ENCODE data around the gene USP13.
"Not testable (repeated sequence)": the region's sequence is repeated elsewhere in the genome, so short reads cannot be mapped to it uniquely, and the experiment has no call there.

The USP13 gene

DNA sequence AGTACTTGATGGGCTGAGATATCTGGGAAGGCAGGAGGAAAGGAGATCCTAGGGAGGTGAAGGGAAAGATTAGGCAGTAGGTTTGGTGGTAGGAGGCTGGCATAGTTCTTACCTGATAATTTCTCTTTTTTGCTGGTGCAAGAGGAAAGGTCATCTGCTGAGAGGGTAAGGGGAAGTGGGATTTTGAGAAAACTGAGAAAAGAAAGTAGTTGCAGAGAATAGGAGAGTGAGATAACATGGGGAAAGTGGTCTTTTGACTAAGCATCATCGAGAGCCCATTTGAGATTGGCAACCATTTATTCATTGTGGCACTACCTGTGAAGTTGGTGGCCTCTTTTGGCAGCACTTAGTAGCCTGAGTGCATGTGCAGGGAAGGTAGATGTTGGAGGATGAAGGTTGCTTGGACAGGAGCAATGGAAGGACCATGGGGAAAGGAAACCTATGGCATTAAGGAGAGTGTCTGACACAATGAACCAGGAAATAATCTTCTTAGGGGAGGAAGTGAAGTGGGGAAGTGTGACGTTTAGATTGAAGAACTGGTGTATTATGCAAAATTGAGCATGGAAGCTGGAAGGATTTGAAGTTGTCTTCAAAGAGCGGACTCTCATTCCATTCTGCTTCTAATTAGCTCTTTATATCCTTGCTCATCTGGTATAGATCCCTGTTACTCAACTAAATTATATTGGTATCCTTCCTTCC, 21.9 kb upstream of the USP13 start:
- DNase-seq (ENCODE audit: low read depth): no peak
- TF ChIP-seq, protein P1, sequence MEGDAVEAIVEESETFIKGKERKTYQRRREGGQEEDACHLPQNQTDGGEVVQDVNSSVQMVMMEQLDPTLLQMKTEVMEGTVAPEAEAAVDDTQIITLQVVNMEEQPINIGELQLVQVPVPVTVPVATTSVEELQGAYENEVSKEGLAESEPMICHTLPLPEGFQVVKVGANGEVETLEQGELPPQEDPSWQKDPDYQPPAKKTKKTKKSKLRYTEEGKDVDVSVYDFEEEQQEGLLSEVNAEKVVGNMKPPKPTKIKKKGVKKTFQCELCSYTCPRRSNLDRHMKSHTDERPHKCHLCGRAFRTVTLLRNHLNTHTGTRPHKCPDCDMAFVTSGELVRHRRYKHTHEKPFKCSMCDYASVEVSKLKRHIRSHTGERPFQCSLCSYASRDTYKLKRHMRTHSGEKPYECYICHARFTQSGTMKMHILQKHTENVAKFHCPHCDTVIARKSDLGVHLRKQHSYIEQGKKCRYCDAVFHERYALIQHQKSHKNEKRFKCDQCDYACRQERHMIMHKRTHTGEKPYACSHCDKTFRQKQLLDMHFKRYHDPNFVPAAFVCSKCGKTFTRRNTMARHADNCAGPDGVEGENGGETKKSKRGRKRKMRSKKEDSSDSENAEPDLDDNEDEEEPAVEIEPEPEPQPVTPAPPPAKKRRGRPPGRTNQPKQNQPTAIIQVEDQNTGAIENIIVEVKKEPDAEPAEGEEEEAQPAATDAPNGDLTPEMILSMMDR (conservative IDR thresholded peaks at IDR 0.05; ENCODE audit: control insufficient read depth, insufficient read depth, low read depth, low read length): no peak
- H3K4me3 ChIP-seq (ENCODE audit: control insufficient read depth, low read depth, low read length): no peak overlapping the region

GRCh38 chr3:179640469-179640868, 12.4 kb upstream of the USP13 start:
- H3K4me3 ChIP-seq (ENCODE audit: control insufficient read depth, low read depth, low read length): no peak overlapping the region
- TF ChIP-seq, protein P1 (conservative IDR thresholded peaks at IDR 0.05; ENCODE audit: control insufficient read depth, insufficient read depth, low read depth, low read length): no peak

GRCh38 chr3:179642871-179643270, 10.0 kb upstream of the USP13 start:
- no peak for DNase-seq (ENCODE audit: low read depth)
- H3K4me3 ChIP-seq (ENCODE audit: control insufficient read depth, low read depth, low read length): no peak overlapping the region
- TF ChIP-seq, protein P1 (conservative IDR thresholded peaks at IDR 0.05; ENCODE audit: control insufficient read depth, insufficient read depth, low read depth, low read length): no peak

More at GRCh38 chr3:179640469-179640868, 12.4 kb upstream of the USP13 start:
- DNase-seq (ENCODE audit: low read depth): no peak

DNA sequence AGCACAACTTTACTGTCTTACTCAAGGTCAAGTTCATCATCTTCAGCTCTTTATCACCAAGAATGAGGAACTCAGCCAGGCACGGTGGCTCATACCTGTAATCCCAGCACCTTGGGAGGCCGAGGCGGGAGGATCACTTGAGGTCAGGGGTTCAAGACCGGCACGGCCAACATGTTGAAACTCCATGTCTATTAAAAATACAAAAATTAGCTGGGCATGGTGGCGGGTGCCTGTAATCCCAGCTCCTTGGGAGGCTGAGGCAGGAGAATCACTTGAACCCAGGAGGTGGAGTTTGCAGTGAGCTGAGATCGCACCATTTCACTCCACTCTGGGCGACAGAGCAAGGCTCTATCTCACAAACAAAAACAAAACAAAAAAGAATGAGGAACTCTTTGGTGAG, 9.0 kb upstream of the USP13 start:
- not testable (repeated sequence) for H3K4me3 ChIP-seq (ENCODE audit: control insufficient read depth, low read depth, low read length)

GRCh38 chr3:179646177-179646576, 6.7 kb upstream of the USP13 start:
- DNase-seq (ENCODE audit: low read depth): no peak
- H3K4me3 ChIP-seq (ENCODE audit: control insufficient read depth, low read depth, low read length): no peak overlapping the region
- TF ChIP-seq, protein P1 (conservative IDR thresholded peaks at IDR 0.05; ENCODE audit: control insufficient read depth, insufficient read depth, low read depth, low read length): no peak

More for the DNA sequence above, 9.0 kb upstream of the USP13 start:
- not testable (repeated sequence) for DNase-seq (ENCODE audit: low read depth)

- DNase-seq (ENCODE audit: low read depth): no peak
- H3K4me3 ChIP-seq (ENCODE audit: control insufficient read depth, low read depth, low read length): peak overlapping the region; percentile 55
- TF ChIP-seq, protein P1 (conservative IDR thresholded peaks at IDR 0.05; ENCODE audit: control insufficient read depth, insufficient read depth, low read depth, low read length): no peak
Measured at GRCh38 chr3:179651687-179652446, 973 bp upstream of the USP13 start.

DNA sequence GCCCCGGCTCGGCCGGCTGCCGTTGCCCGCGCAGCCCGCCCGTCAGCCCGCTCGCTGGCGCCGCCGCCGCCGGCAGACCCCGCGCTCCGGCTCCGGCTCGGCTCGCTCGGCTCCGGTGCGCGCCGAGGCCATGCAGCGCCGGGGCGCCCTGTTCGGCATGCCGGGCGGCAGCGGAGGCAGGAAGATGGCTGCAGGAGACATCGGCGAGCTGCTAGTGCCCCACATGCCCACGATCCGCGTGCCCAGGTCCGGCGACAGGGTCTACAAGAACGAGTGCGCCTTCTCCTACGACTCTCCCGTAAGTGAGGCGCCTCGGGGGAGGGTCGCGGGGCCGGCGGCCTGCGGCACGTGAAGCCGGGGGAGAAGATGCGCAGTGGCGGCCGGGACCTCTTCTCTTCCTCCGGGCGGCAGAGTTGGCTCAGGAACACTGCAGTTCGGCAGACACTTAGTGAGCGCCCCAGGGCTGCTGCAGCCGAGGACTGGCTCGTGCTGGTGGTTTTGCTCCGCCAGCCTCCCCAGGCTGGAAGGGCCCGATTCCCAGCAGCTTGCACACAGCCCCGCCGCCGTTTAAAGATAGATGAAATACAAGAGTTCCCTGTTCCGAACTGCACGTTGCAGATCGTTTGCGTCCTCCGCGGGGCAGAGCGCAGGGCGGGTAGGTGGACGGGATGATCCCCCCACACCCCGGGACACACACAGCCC, 407 bp downstream of the USP13 start:
- TF ChIP-seq, protein P1 (conservative IDR thresholded peaks at IDR 0.05; ENCODE audit: control insufficient read depth, insufficient read depth, low read depth, low read length): no peak
- peak overlapping the region; percentile 75 for H3K4me3 ChIP-seq (ENCODE audit: control insufficient read depth, low read depth, low read length)
- DNase-seq (ENCODE audit: low read depth): peak; percentile 71

Measured in fibroblast of mammary gland (primary cell).